Karpas-422 (cell line): ENCODE measurements around the gene ABHD3. TPM values are rescaled to one million over a fixed set of nuclear protein-coding genes. Genes with fewer than 3 reads are reported as not detected.
A peak's percentile ranks its signal among the peaks of the same experiment; 100 is the strongest.
"Not testable (repeated sequence)": the region's sequence is repeated elsewhere in the genome, so short reads cannot be mapped to it uniquely, and the experiment has no call there.

Experiments used
- DNase-seq: peaks from one replicate; pipeline ENCODE4 v3.0.0-alpha.2; 2015
- H2AFZ ChIP-seq: fragments of 200-600 bp; sonication (generic); 2 replicates; pipeline ENCODE4 v1.6.1; 2014; ENCODE audit warnings: antibody characterized with exemption, low read length, mixed read lengths
- H3K27ac ChIP-seq: fragments of 200-600 bp; sonication (generic); 2 replicates; pipeline ENCODE4 v1.5.1; 2014; ENCODE audit warnings: mild to moderate bottlenecking, low read length, moderate library complexity
- H3K27me3 ChIP-seq: fragments of 200-600 bp; sonication (generic); 2 replicates; pipeline ENCODE4 v1.6.1; 2014; ENCODE audit warnings: low read length, mixed read lengths
- H3K36me3 ChIP-seq: fragments of 200-600 bp; sonication (generic); 2 replicates; pipeline ENCODE4 v1.6.1; 2014; ENCODE audit warnings: low read length, mixed read lengths; ENCODE audit not compliant: insufficient read depth
- H3K4me1 ChIP-seq: fragments of 200-600 bp; sonication (generic); 2 replicates; pipeline ENCODE4 v1.6.1; 2014; ENCODE audit warnings: mild to moderate bottlenecking, low read length, mixed read lengths
- H3K4me2 ChIP-seq: fragments of 200-600 bp; sonication (generic); 2 replicates; pipeline ENCODE4 v1.6.1; 2014; ENCODE audit warnings: low read length, low read depth, mild to moderate bottlenecking; ENCODE audit not compliant: poor library complexity, severe bottlenecking
- H3K4me3 ChIP-seq: fragments of 200-600 bp; sonication (generic); 2 replicates; pipeline ENCODE4 v1.5.1; 2014; ENCODE audit warnings: mild to moderate bottlenecking, antibody characterized with exemption, low read length, mixed read lengths
- H3K79me2 ChIP-seq: fragments of 200-600 bp; sonication (generic); 2 replicates; pipeline ENCODE4 v1.6.1; 2014; ENCODE audit warnings: mild to moderate bottlenecking, low read length, mixed read lengths
- H3K9ac ChIP-seq: fragments of 200-600 bp; sonication (generic); 2 replicates; pipeline ENCODE4 v1.6.0; 2014; ENCODE audit warnings: low read length
- H3K9me2 ChIP-seq: fragments of 200-600 bp; sonication (generic), shearing (Covaris generic); replicated peaks from 2 replicates; pipeline ENCODE4 v1.6.0; 2014; ENCODE audit warnings: mild to moderate bottlenecking, low read length, moderate library complexity; ENCODE audit not compliant: insufficient read depth
- H3K9me3 ChIP-seq: fragments of 300-700, 200-600 bp; sonication (generic); 2 replicates; pipeline ENCODE4 v1.6.1; 2014; ENCODE audit warnings: low read length, mixed read lengths
- H4K20me1 ChIP-seq: fragments of 200-600 bp; sonication (generic); 2 replicates; pipeline ENCODE4 v1.6.1; 2014; ENCODE audit warnings: mild to moderate bottlenecking, antibody characterized with exemption, low read length, low read depth; ENCODE audit not compliant: insufficient read depth
- total RNA-seq: library from RNA; depleted of rRNA; stranded (reverse); fragments of >200 nt; shearing (Covaris generic); gene quantifications from 2 replicates; pipeline ENCODE4 v1.2.3, GENCODE V29; 2014; ENCODE audit warnings: low replicate concordance

The ABHD3 gene
- total RNA-seq, 1 experiment from 2014 or later = 142 TPM

DNA sequence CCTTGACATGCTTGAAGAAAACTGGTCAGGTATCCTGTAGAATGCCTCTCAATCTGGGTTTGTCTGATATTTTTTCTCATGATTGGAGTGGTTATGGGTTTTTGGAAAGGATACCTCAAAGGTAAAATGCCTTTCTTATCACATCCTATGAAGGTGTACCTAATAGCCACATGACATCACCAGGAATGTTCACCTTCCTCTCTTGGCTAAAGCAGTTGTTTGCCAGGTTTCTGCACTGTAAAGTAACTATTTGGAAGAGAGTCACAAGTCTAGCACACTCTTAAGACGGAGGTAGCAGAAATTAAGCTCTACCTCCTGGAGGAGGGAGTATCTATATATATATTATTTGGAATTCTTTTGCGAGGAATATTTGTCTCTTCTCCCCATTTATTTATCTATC, 18.1 kb upstream of the ABHD3 start:
- Histone ChIP-seq H3K4me1 (no peaks in the 10 kb centered on the region), H3K9ac (no peak overlapping the region), H3K4me3 (no peak overlapping the region), H4K20me1 (no peaks in the 10 kb centered on the region), H3K79me2 (no peaks in the 10 kb centered on the region), H3K36me3 (no peaks in the 10 kb centered on the region), H3K9me3 (no peaks in the 10 kb centered on the region), H3K9me2 (no peaks in the 10 kb centered on the region), H3K4me2 (no peak overlapping the region), H3K27ac (no peak overlapping the region), H3K27me3 (no peaks in the 10 kb centered on the region), H2AFZ (no peak overlapping the region)
- no peak for DNase-seq

DNA sequence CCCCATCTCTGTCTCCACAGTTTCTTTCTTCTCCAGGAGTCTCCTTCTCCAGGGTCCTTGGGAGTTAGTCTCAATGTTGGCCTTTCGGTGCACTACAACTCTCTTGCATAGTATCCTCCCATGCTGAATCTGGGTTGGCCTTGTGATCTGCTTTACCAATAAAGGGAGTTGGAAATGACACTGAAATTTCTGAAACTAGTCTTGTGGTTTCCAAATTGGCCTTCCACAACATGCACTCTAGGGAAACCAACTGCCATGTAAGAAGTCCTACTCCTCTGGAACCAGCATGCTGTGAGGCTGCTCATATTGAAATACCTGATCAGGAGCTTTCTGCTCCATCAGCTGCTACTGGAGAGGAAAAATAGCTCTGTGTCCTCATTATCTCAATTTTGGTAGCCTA, 9.9 kb upstream of the ABHD3 start:
- no peak overlapping the region for H3K9ac ChIP-seq
- no peaks in the 10 kb centered on the region for H3K36me3 ChIP-seq
- H3K27ac ChIP-seq = no peak overlapping the region
- no peak overlapping the region for H2AFZ ChIP-seq
- no peaks in the 10 kb centered on the region for H4K20me1 ChIP-seq
- no peak overlapping the region for H3K4me2 ChIP-seq
- H3K4me3 ChIP-seq = no peak overlapping the region
- H3K79me2 ChIP-seq = no peaks in the 10 kb centered on the region
- DNase-seq = no peak
- H3K9me3 ChIP-seq = no peaks in the 10 kb centered on the region
- H3K4me1 ChIP-seq = no peaks in the 10 kb centered on the region
- no peaks in the 10 kb centered on the region for H3K9me2 ChIP-seq
- no peaks in the 10 kb centered on the region for H3K27me3 ChIP-seq

DNA sequence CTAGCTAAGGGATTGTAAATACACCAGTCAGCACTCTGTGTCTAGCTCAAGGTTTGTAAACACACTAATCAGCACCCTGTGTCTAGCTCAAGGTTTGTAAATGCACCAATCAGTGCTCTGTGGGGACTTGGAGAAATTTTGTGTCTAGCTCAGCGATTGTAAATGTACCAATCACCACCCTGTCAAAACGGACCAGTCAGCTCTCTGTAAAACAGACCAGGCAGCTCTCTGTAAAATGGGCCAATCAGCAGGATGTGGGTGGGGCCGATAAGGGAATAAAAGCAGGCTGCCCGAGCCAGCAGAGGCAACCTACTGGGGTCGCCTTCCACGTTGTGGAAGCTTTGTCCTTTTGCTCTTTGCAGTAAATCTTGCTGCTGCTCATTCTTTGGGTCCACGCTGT, 2.6 kb upstream of the ABHD3 start:
- not testable (repeated sequence) for H2AFZ ChIP-seq, H4K20me1 ChIP-seq, H3K4me3 ChIP-seq, H3K9me2 ChIP-seq, H3K27ac ChIP-seq, H3K36me3 ChIP-seq, H3K9me3 ChIP-seq, H3K4me2 ChIP-seq, H3K27me3 ChIP-seq, H3K9ac ChIP-seq, DNase-seq
- peaks cover 25% of the 10 kb centered on the region for H3K79me2 ChIP-seq
- H3K4me1 ChIP-seq = peaks cover 19% of the 10 kb centered on the region

DNA sequence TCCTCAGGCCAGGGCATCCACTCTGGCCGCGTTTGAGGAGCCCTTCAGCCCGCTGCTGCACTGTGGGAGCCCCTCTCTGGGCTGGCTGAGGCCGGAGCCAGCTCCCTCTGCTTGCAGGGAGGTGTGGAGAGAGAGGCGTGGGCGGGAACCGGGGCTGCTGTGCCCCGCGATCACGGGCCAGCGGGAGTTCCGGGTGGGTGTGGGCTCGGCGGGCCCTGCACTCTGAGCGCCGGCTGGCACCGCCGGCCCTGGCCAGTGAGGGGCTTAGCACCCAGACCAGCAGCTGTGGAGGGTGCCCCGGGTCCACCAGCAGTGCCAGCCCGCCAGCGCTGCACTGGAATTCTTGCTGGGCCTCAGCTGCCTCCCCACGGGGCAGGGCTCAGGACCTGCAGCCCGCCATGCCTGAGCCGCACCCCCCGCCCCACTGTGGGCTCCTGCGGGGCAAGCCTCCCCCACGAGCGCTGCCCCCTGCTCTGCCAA, 1.9 kb upstream of the ABHD3 start:
- H3K9ac ChIP-seq = no peak overlapping the region

DNA sequence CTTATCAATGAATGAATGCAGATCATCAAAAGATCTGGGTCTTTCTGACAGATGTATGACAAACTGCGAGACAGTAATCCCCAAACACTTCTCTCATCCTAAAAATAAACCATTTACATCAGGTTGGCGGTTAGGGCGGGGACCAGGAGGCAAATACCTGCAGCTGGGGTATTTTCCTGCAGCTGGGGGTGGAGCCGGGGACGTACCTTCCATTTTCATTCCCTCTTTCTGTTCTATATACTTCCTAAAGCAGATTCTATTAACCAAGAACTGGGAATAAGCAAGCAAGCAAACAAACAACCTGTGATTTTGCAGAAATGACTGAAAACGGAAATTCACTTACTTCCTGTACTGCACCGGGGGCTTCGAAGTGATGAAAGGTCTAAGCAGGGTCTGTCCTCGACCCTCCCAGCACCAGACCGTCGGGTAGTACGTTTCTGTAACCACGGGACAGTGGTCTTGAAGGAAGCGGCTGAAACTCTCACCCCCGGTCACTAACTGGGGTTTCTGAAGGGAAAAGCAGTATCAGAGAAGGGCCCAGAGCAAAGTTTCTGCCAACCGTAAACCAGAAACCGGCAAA, 1.2 kb downstream of the ABHD3 start:
- peaks cover 50% of the 10 kb centered on the region for H3K4me1 ChIP-seq
- H4K20me1 ChIP-seq = no peaks in the 10 kb centered on the region
- no peaks in the 10 kb centered on the region for H3K27me3 ChIP-seq
- H3K9ac ChIP-seq = peak overlapping the region; percentile 97
- H2AFZ ChIP-seq = peak overlapping the region; percentile 47; the same call in 1 of the 2 replicates
- H3K4me3 ChIP-seq = peak overlapping the region; percentile 98
- no peaks in the 10 kb centered on the region for H3K9me2 ChIP-seq
- H3K9me3 ChIP-seq = no peaks in the 10 kb centered on the region
- peaks cover 49% of the 10 kb centered on the region for H3K79me2 ChIP-seq
- peaks cover 32% of the 10 kb centered on the region for H3K36me3 ChIP-seq
- H3K4me2 ChIP-seq = peak overlapping the region; percentile 95
- peak; percentile 91 for DNase-seq
- H3K27ac ChIP-seq = peak overlapping the region; percentile 97

More for the DNA sequence above, 1.9 kb upstream of the ABHD3 start:
- Histone ChIP-seq H3K27ac (no peak overlapping the region), H2AFZ (no peak overlapping the region), H3K27me3 (no peaks in the 10 kb centered on the region), H3K36me3 (peaks cover 11% of the 10 kb centered on the region; the same call in 1 of the 2 replicates), H3K79me2 (peaks cover 31% of the 10 kb centered on the region), H3K4me1 (peaks cover 26% of the 10 kb centered on the region), H4K20me1 (no peaks in the 10 kb centered on the region), H3K9me3 (no peaks in the 10 kb centered on the region), H3K9me2 (no peaks in the 10 kb centered on the region), H3K4me3 (no peak overlapping the region), H3K4me2 (no peak overlapping the region)
- DNase-seq = no peak

DNA sequence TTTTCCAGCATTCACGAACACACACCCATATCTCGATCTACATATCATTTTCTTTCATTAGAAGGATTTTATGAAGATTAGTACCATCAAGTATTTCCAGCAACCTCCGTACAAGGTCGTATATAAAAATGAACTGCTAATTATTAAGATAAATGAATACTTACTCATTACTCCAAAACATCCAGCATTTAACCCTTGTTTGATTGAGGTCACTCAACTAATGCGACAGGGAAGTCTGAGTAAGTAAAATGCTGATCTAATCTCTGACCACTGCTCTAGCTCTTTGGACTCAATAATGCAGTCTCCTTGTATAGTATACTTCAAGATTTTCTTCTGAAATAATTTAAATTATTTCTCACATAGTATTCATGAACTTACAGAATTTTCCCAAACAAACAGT, 2.0 kb downstream of the ABHD3 start:
- Histone ChIP-seq H3K4me3 (peak overlapping the region; percentile 98), H4K20me1 (no peaks in the 10 kb centered on the region), H3K79me2 (peaks cover 53% of the 10 kb centered on the region), H3K9me2 (no peaks in the 10 kb centered on the region), H3K9ac (peak overlapping the region; percentile 63), H3K27me3 (no peaks in the 10 kb centered on the region), H3K36me3 (peaks cover 34% of the 10 kb centered on the region), H2AFZ (no peak overlapping the region), H3K4me2 (peak overlapping the region; percentile 95), H3K27ac (peak overlapping the region; percentile 97), H3K9me3 (no peaks in the 10 kb centered on the region), H3K4me1 (peaks cover 50% of the 10 kb centered on the region)
- DNase-seq = no peak

DNA sequence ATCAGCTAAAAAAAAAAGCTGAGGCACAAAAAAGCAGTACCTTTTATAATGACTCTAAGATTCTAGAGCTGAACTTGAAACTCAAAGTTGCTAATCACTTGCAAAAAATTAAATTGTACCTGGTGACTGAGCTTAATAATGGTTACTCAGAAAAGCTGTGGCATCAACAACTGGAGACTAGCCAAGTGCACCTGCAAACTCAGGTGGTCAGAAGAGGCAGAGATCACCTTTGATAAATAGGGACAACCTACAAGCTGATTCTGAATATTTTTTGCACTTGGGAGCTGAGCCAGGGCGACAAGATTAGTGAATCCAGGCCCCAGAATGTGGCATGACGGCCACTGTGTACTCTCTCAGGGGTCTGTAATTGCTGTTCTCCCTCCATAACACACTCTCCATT, 3.0 kb downstream of the ABHD3 start:
- no peaks in the 10 kb centered on the region for H3K9me3 ChIP-seq
- H3K27me3 ChIP-seq = no peaks in the 10 kb centered on the region
- peaks cover 55% of the 10 kb centered on the region for H3K79me2 ChIP-seq
- DNase-seq = no peak
- H3K4me3 ChIP-seq = peak overlapping the region; percentile 98
- no peak overlapping the region for H2AFZ ChIP-seq
- peak overlapping the region; percentile 95 for H3K4me2 ChIP-seq
- peaks cover 38% of the 10 kb centered on the region for H3K36me3 ChIP-seq
- peaks cover 50% of the 10 kb centered on the region for H3K4me1 ChIP-seq
- no peaks in the 10 kb centered on the region for H4K20me1 ChIP-seq
- peak overlapping the region; percentile 97 for H3K27ac ChIP-seq
- no peaks in the 10 kb centered on the region for H3K9me2 ChIP-seq
- H3K9ac ChIP-seq = peak overlapping the region; percentile 63

DNA sequence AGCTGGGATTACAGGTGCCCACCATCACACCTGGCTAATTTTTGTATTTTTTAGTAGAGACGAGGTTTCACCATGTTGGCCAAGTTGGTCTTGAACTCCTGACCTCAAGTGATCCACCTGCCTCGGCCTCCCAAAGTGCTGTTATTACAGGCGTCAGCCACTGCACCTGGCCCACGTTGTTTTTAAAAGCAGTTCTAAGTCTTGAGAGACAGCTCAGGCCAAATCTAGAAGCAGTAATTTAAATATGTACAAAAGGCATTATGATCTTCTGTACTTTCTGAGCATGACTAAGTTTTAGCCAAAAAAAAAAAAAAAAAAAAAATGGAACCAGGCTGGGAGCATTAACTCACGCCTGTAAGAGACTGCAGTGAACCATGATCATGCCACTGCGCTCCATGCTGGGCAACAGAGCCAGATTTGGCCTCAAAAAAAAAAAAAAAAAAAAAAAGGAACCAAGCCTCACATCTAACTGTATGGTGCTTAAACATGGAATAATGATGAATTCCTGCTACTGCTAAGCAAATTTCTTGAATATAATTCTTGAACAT, 4.0 kb downstream of the ABHD3 start:
- peaks cover 41% of the 10 kb centered on the region for H3K36me3 ChIP-seq
- H3K79me2 ChIP-seq = peaks cover 52% of the 10 kb centered on the region
- no peaks in the 10 kb centered on the region for H3K9me3 ChIP-seq
- H3K4me1 ChIP-seq = peaks cover 47% of the 10 kb centered on the region
- peak overlapping the region; percentile 97 for H3K27ac ChIP-seq
- peak; percentile 71 for DNase-seq
- peak overlapping the region; percentile 63; the same call in 1 of the 2 replicates for H3K9ac ChIP-seq
- H4K20me1 ChIP-seq = no peaks in the 10 kb centered on the region
- H3K27me3 ChIP-seq = no peaks in the 10 kb centered on the region
- H2AFZ ChIP-seq = no peak overlapping the region
- no peak overlapping the region for H3K4me3 ChIP-seq
- H3K4me2 ChIP-seq = peak overlapping the region; percentile 95
- no peaks in the 10 kb centered on the region for H3K9me2 ChIP-seq
